Lung (tissue), 12 donors: ENCODE results near the gene DNAJC1. TPM values are rescaled to one million over a fixed set of nuclear protein-coding genes. Genes with fewer than 3 reads are reported as not detected.

Experiments used
- ATAC-seq: fragments of 200-7000 bp; cut with Tn5 transposase; one replicate; pipeline ENCODE4 v1.9.1; 2020; ENCODE audit warnings: moderate number of reproducible peaks; ENCODE audit not compliant: insufficient read depth, low FRiP score
- DNase-seq, 3 donors: peaks; one replicate each; pipeline ENCODE4 v3.0.0-alpha.2; 2013 to 2017
- H3K27ac ChIP-seq, 2 donors: one replicate each; pipeline ENCODE4 v1.5.1; 2013; ENCODE audit warnings: mild to moderate bottlenecking in 2 of 2, moderate library complexity in 2 of 2, control low read depth in 1 of 2, inconsistent platforms in 1 of 2, low read depth in 1 of 2, low read length in 1 of 2
- H3K27me3 ChIP-seq, 3 donors: one replicate each; pipeline ENCODE4 v1.5.1; 2013; ENCODE audit warnings: low read length in 2 of 3; ENCODE audit not compliant: control insufficient read depth in 3 of 3, insufficient read depth in 3 of 3
- H3K36me3 ChIP-seq, 4 donors: one replicate each; pipeline ENCODE4 v1.5.1; 2013; ENCODE audit warnings: low read length in 4 of 4, mild to moderate bottlenecking in 1 of 4, moderate library complexity in 1 of 4; ENCODE audit not compliant: control insufficient read depth in 4 of 4, insufficient read depth in 4 of 4
- H3K4me1 ChIP-seq, 5 donors: one replicate each; pipeline ENCODE4 v1.5.1; 2013; ENCODE audit warnings: low read length in 5 of 5, mild to moderate bottlenecking in 2 of 5, moderate library complexity in 1 of 5; ENCODE audit not compliant: control insufficient read depth in 5 of 5, insufficient read depth in 5 of 5
- H3K4me3 ChIP-seq: one replicate; pipeline ENCODE4 v1.5.1; 2013; ENCODE audit warnings: mild to moderate bottlenecking, control low read depth, moderate library complexity
- H3K9ac ChIP-seq, 2 donors: one replicate each; pipeline ENCODE4 v1.5.1; 2013; ENCODE audit warnings: low read length in 2 of 2, control low read depth in 1 of 2; ENCODE audit not compliant: insufficient read depth in 1 of 2
- H3K9me3 ChIP-seq, 4 donors: one replicate each; pipeline ENCODE4 v1.5.1; 2013; ENCODE audit warnings: low read length in 3 of 4, mild to moderate bottlenecking in 1 of 4, moderate library complexity in 1 of 4; ENCODE audit not compliant: control insufficient read depth in 4 of 4, insufficient read depth in 3 of 4
- CTCF ChIP-seq: IDR thresholded peaks from 2 replicates; pipeline ENCODE4 v1.5.1; 2012; ENCODE audit warnings: mild to moderate bottlenecking; ENCODE audit errors: control extremely low read depth, extremely low read depth
- WGBS, 2 donors: extraction: QIAGEN DNeasy Blood & Tissue Kit; methylation state at CpG; one replicate each; pipeline ENCODE4 v1.1.7; 2013; 5-methylcytosine and 5-hydroxymethylcytosine counted together
- polyA plus RNA-seq, 2 donors: library from polyadenylated mRNA; stranded (reverse); fragments of 200-250 nt; gene quantifications; one replicate each; pipeline ENCODE4 v1.2.1, GENCODE V29; 2013
- total RNA-seq, 2 donors: library from RNA; depleted of rRNA in 1 of 2; stranded (reverse); fragments of >200 nt in 1 of 2; gene quantifications; one replicate each; pipeline ENCODE4 v1.2.1, GENCODE V29; 2014 to 2021
- donor health status: control.
- donor health status: control.
- donor health status: Bipolar disorder and iron deficiency.
- donor health status: healthy.
- donor health status: DM: yes; HTN: yes; CAD: no.

The DNAJC1 gene
- total and polyA plus RNA-seq, 4 donors, result 31.0 to 38.2 (median 35.6) TPM

- no peak overlapping the region for H3K27ac ChIP-seq
These were observed 281.3 kb downstream of the DNAJC1 start for GRCh38 chr10:21722209-21722608.

GRCh38 chr10:21721000-21721665, 282.4 kb downstream of the DNAJC1 start:
- Histone ChIP-seq H3K4me1 (peaks cover 0 to 31% (median 11%) of the 10 kb centered on the region in 5 donors), H3K9ac (no peak overlapping the region), H3K27me3 (no peaks in the 10 kb centered on the region), H3K27ac (no peak overlapping the region), H3K4me3 (no peak overlapping the region), H3K9me3 (no peaks in the 10 kb centered on the region), H3K36me3 (peaks cover 0 to 7% (median 5%) of the 10 kb centered on the region in 4 donors)
- peak in 2 of 3 donors; percentile 52 to 62 for DNase-seq
- 74 to 82% methylated on average over 6 of the region's 6 CpGs for WGBS, 2 donors
- ATAC-seq, result no peak
- TF ChIP-seq CTCF, result no peak

More at GRCh38 chr10:21722209-21722608, 281.3 kb downstream of the DNAJC1 start:
- Histone ChIP-seq H3K9me3 (no peaks in the 10 kb centered on the region), H3K27me3 (no peaks in the 10 kb centered on the region), H3K9ac (no peak overlapping the region), H3K4me3 (no peak overlapping the region), H3K36me3 (peaks cover 0 to 7% (median 5%) of the 10 kb centered on the region in 4 donors), H3K4me1 (peaks cover 0 to 38% (median 11%) of the 10 kb centered on the region in 5 donors)
- WGBS, 2 donors, result 98 to 99% methylated on average over 2 of the region's 2 CpGs
- TF ChIP-seq CTCF, result no peak
- ATAC-seq, result no peak
- DNase-seq, result no peak

- TF ChIP-seq CTCF, result no peak
- ATAC-seq, result no peak
- no peak for DNase-seq
These were observed 283.4 kb downstream of the DNAJC1 start for GRCh38 chr10:21720090-21720489.

More at GRCh38 chr10:21720090-21720489, 283.4 kb downstream of the DNAJC1 start:
- Histone ChIP-seq H3K4me3 (no peak overlapping the region), H3K36me3 (peaks cover 0 to 7% (median 5%) of the 10 kb centered on the region in 4 donors), H3K9ac (no peak overlapping the region), H3K4me1 (peaks cover 0 to 37% (median 9%) of the 10 kb centered on the region in 5 donors), H3K9me3 (no peaks in the 10 kb centered on the region), H3K27me3 (no peaks in the 10 kb centered on the region), H3K27ac (no peak overlapping the region)
- 87 to 93% methylated on average over 3 of the region's 3 CpGs for WGBS, 2 donors
